HepG2 (cell line): ENCODE results near the gene SMYD4. TPM values are rescaled to one million over a fixed set of nuclear protein-coding genes. Genes with fewer than 3 reads are reported as not detected.

Source experiments
- BRF2 ChIP-seq: sonication (generic); formaldehyde crosslinking; IDR thresholded peaks from 2 replicates; pipeline ENCODE4 v1.8.1; 2022; ENCODE audit warnings: mild to moderate bottlenecking, missing genetic modification reagents
- DMAP1 ChIP-seq: IDR thresholded peaks from 2 replicates; pipeline ENCODE4 v1.6.1; 2016
- GZF1 ChIP-seq: sonication (generic); formaldehyde crosslinking; IDR thresholded peaks from 2 replicates; pipeline ENCODE4 v1.5.1; 2020; ENCODE audit warnings: mild to moderate bottlenecking, missing genetic modification reagents
- HIVEP1 ChIP-seq: sonication (generic); formaldehyde crosslinking; IDR thresholded peaks from 2 replicates; pipeline ENCODE4 v1.4.0; 2020; ENCODE audit warnings: mild to moderate bottlenecking, missing genetic modification reagents
- HMG20B ChIP-seq: conservative IDR thresholded peaks from 2 replicates; pipeline ENCODE4 v1.6.1; 2016; ENCODE audit warnings: missing genetic modification reagents, missing compliant biosample characterization
- MED1 ChIP-seq: sonication (generic); formaldehyde crosslinking; IDR thresholded peaks from 2 replicates; pipeline ENCODE4 v1.4.0; 2020; ENCODE audit warnings: missing genetic modification reagents
- NR2F6 ChIP-seq, 2 experiments: IDR thresholded peaks; 2 replicates each; pipeline ENCODE4 v1.6.1; 2016; ENCODE audit warnings: antibody characterized with exemption in 1 of 2, mild to moderate bottlenecking in 1 of 2
- POLR2AphosphoS5 ChIP-seq: IDR thresholded peaks from 2 replicates; pipeline ENCODE4 v1.6.1; 2012; ENCODE audit warnings: low read depth, low read length
- SMC3 ChIP-seq: IDR thresholded peaks from 2 replicates; pipeline ENCODE4 v1.6.1; 2011; ENCODE audit warnings: low read length, improper control_type of control experiment
- SOX5 ChIP-seq: IDR thresholded peaks from 2 replicates; pipeline ENCODE4 v1.6.1; 2016; ENCODE audit warnings: borderline replicate concordance
- TCF7 ChIP-seq: sonication (generic); IDR thresholded peaks from 2 replicates; pipeline ENCODE4 v1.6.1; 2016; ENCODE audit warnings: antibody characterized with exemption, low read depth
- UBTF ChIP-seq: sonication (generic); formaldehyde crosslinking; IDR thresholded peaks from 2 replicates; pipeline ENCODE4 v1.4.0; 2020; ENCODE audit warnings: mild to moderate bottlenecking, missing genetic modification reagents
- ZBTB39 ChIP-seq: sonication (generic); formaldehyde crosslinking; IDR thresholded peaks from 2 replicates; pipeline ENCODE4 v1.5.0; 2020; ENCODE audit warnings: missing genetic modification reagents
- ZBTB44 ChIP-seq: sonication (generic); formaldehyde crosslinking; IDR thresholded peaks from 2 replicates; pipeline ENCODE4 v1.4.0; 2020; ENCODE audit warnings: missing genetic modification reagents
- ZNF274 ChIP-seq: sonication (generic); formaldehyde crosslinking; IDR thresholded peaks from 2 replicates; pipeline ENCODE4 v1.5.1; 2020; ENCODE audit warnings: mild to moderate bottlenecking, missing genetic modification reagents
- ZNF563 ChIP-seq: sonication (generic); formaldehyde crosslinking; IDR thresholded peaks from 2 replicates; pipeline ENCODE4 v1.8.0; 2022; ENCODE audit warnings: mild to moderate bottlenecking, moderate library complexity, missing genetic modification reagents
- ZNF691 ChIP-seq: sonication (generic); formaldehyde crosslinking; IDR thresholded peaks from 2 replicates; pipeline ENCODE4 v1.4.0; 2020; ENCODE audit warnings: missing genetic modification reagents, low read depth, mild to moderate bottlenecking, borderline replicate concordance
- ZNF776 ChIP-seq: sonication (generic); formaldehyde crosslinking; IDR thresholded peaks from 2 replicates; pipeline ENCODE4 v1.4.0; 2020; ENCODE audit warnings: mild to moderate bottlenecking, missing genetic modification reagents
- ZXDC ChIP-seq: sonication (generic); formaldehyde crosslinking; IDR thresholded peaks from 2 replicates; pipeline ENCODE4 v1.5.0; 2020; ENCODE audit warnings: mild to moderate bottlenecking, missing genetic modification reagents
- polyA plus RNA-seq, 8 experiments: library from polyadenylated mRNA; depleted of rRNA in 3 of 8; stranded (reverse) in 7 of 8; unstranded in 1 of 8; fragments of >200 nt; fragmentation: Illumina TruSeq in 4 of 8; extraction: Trizol in 4 of 8; gene quantifications; 2 replicates each; pipeline versions ENCODE4 v1.2.1 to v1.2.3, GENCODE V29; 2011 to 2016; ENCODE audit warnings: low read depth in 4 of 8, missing spikeins in 1 of 8, mixed read lengths in 1 of 8; ENCODE audit not compliant: insufficient read depth in 1 of 8
- total RNA-seq, 5 experiments: library from RNA; depleted of rRNA; stranded (reverse); fragments of >200 nt; fragmentation: Illumina TruSeq; extraction: Trizol; gene quantifications; 2 replicates each; pipeline ENCODE4 v1.2.3, GENCODE V29; 2016; ENCODE audit warnings: low read depth in 1 of 5

The SMYD4 gene
- total and polyA plus RNA-seq, 2 of the 13 experiments (the other 11 are each of a cell fraction or from before 2014, with no cell fraction given), result 7.4 to 11.3 TPM

GRCh38 chr17:1769822-1770477 is 59.8 kb downstream of the SMYD4 start (continued):
- TF ChIP-seq NR2F6 (IDR thresholded peaks at IDR 0.05), result peak; percentile 66
- TF ChIP-seq NR2F6 (CRISPR knock-in tag; IDR thresholded peaks at IDR 0.05), result peak; percentile 50; the same call in 1 of the 2 replicates
- TF ChIP-seq POLR2AphosphoS5, result no peak
- TF ChIP-seq ZNF776, result no peak
- no peak; the same call in 1 of the 2 replicates for TF ChIP-seq ZXDC (CRISPR knock-in tag)
- TF ChIP-seq UBTF (CRISPR knock-in tag), result peak; percentile 42; the same call in 1 of the 2 replicates
- peak; percentile 41; the same call in 1 of the 2 replicates for TF ChIP-seq ZNF691 (CRISPR knock-in tag)
- TF ChIP-seq TCF7, result peak; percentile 61
- no peak for TF ChIP-seq ZBTB39 (CRISPR knock-in tag)
- TF ChIP-seq ZBTB44 (CRISPR knock-in tag), result no peak
- TF ChIP-seq MED1 (CRISPR knock-in tag), result peak; percentile 64
- TF ChIP-seq SMC3, result peak; percentile 20; the same call in 1 of the 2 replicates
- TF ChIP-seq SOX5 (CRISPR knock-in tag), result peak; percentile 67
- no peak for TF ChIP-seq ZNF274 (CRISPR knock-in tag)
- no peak for TF ChIP-seq GZF1
- TF ChIP-seq BRF2 (CRISPR knock-in tag), result no peak
- TF ChIP-seq HIVEP1 (CRISPR knock-in tag), result no peak; the same call in 1 of the 2 replicates
- 0 out of 2 replicates have a peak, but pooled peaks have one; percentile 75 for TF ChIP-seq HMG20B (CRISPR knock-in tag)
- 0 out of 2 replicates have a peak, but pooled peaks have one; percentile 28 for TF ChIP-seq DMAP1
- peak; percentile 61; the same call in 1 of the 2 replicates for TF ChIP-seq ZNF563 (CRISPR knock-in tag)
